GM19324 (cell line): Measurements from ENCODE around the gene DDN.

ENCODE experiments used
- ATAC-seq: cut with Tn5 transposase; IDR thresholded peaks from one replicate; pipeline ENCODE4 v1.9.1; 2021; ENCODE audit warnings: mild to moderate bottlenecking, moderate library complexity; ENCODE audit not compliant: unreplicated experiment, low FRiP score

DDN gene

DNA sequence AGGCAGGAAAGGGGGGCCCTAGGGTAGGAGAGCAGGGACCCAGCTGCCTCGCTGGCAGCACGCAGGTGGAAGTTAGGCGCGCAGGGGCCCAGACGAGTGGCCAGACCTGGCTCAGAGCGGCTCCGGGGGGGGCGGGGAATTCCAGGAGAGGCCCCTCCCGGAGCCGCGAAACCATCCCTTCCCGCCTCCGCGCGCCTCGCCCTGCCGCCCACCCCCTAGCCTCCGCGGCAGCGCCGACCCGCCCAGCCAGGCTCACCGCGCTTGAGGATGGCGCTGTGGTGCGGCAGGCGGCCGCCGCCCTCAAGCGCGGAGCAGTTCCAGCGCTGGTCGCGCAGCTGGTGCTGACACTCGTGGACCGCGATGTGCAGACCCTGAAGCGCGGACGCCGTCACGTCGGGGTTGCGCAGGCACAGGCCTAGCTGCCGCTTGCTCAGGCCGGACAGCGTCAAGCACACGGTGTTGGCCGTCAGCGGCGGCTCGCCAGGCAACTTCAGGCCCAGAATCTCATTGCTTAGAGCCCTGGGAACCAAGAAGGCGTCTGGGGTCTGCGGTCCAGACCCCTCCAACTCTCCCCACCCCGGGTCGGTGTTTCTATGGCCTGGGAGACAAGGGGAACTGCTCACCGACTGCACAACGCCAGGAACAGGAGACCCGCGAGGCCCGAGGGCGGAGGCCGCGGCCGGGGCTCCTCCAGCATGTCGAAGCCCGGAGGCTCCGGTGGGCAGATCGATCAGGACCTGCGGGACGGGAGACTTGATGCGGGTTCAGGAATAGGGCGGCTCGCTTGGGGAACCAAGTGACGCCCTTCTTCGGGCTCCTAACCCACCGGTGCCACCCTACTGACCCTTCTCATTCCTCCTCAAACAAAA is 29.1 kb downstream of the DDN start:
- ATAC-seq: no peak

GRCh38 chr12:48969160-48969771 is 29.9 kb downstream of the DDN start:
- no peak for ATAC-seq

DNA sequence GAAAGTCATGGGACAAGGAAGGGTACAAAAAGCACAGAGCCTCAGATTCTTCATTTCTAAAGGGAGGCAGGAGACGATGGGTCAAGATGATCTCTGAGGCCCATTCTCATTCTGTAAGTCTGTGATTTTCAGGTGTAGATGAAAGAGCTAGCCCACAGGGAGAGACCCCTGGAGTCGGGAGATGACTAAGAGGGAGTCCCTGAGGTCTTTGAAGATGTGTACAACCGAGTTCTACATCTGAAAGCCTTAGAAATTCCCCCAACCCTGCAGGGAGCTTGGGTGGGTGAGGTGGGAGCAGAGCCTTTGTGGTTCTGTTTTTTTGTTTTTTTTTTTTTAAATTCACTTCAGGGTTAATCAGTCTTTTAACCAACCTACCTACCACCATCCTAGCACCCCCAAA is 30.7 kb downstream of the DDN start:
- no peak for ATAC-seq

GRCh38 chr12:48967991-48968390 is 31.2 kb downstream of the DDN start:
- no peak for ATAC-seq

- ATAC-seq: no peak
Measured at GRCh38 chr12:48966177-48966895, 32.8 kb downstream of the DDN start.

GRCh38 chr12:48965298-48965838 is 33.8 kb downstream of the DDN start:
- ATAC-seq: no peak

DNA sequence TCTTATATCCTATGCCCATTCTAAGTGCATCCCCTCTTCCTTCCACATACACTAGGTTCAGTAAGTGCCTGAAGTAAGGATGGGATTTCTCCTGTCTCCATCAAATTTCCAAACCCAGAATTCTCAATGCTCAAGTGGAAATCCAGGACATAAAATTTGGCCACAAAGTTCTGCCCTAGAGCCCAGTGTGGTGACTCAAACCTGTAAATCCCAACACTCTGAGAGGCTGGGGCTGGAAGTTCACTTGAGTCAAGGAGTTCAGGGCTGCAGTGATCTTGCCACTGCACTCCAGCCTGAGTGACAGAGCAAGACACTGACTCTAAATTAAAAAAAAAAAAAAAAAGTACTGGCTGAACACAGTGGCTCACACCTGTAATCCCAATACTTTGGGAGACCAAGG is 37.4 kb downstream of the DDN start:
- ATAC-seq: no peak

- no peak for ATAC-seq
Measured at GRCh38 chr12:48961331-48961730, 37.8 kb downstream of the DDN start.

DNA sequence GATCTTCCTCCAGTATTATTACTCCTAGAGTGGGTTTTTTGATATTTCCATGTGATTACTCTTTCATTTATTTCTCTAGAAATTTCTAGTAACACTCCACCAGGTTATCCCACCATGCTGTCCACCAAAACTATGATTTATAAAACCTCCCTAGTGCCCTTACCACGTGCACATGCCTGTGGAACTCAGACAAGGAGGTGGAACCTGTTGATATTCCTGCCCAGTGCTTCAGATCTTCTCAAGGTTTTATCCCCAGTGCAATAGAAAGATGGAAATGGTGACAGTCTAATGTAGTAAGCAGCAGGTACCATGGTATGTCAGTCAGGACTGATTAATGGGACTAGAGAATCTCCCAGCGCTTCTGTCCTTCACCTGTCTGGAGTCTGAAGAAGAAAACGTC is 38.3 kb downstream of the DDN start:
- no peak for ATAC-seq

DNA sequence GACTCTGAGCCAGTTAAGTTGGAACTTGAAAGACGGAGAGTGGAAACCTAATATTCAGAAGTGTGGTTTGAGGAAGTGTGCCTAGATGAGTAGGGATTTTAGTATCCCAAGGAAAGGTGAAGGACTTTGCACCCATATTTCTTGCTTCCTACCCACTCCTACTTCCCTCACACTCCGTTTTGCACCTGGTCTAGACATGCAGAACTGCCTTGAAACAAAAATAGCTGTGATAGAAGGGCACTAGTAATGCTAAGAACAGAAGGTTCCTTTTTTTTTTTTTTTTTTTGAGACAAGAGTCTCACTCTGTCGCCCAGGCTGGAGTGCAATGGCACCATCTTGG is 41.2 kb downstream of the DDN start:
- no peak for ATAC-seq

GRCh38 chr12:48957141-48958048 is 41.8 kb downstream of the DDN start, which contains the start of gene ARF3:
Gene ARF3, minus strand, starts transcription at chr12:48957487. Its CDS starts 16,392 bp downstream, at chr12:48941095.
- ATAC-seq: peak; percentile 89

DNA sequence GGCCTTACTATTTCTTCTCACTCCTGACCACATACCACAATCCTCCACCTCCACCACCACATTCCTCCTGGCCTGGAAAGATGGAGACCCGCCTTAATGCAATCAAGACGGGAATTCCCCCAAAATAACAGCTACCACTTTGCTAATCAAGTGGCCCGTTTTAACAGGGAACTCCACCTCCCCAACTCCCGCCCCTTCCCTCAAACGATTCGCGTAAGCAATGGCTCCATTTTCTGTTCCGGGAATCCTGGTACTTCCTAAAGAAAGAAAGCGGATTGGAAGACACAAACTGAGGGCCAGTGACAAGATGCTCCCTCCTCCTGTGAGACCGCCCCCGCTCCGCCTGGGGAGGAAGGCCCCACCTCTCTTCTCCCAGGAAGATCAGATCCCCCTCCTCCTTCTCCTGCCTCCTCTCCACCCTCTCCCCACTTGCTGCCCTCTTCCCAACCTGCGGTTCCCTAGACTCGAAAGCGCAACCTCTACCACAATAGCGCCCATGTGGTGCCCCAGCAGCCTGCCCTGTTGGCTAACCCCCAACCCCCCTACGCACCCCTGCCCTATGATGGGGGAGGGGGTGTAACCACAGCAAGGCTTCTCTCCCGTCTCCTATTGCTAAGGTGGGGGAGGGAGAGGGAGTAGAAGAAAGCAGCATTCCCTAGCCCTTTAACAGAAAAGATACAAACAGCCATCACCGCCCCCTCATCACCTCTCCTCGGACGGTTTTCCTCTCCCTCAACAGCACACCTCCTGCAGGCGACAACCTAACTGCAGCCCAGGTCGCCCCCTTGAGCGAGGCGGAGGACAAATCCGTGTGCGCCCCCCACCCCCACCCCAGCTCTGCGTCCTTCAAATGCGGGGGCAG is 42.7 kb downstream of the DDN start:
- ATAC-seq: no peak

GRCh38 chr12:48954841-48955501 is 44.2 kb downstream of the DDN start:
- ATAC-seq: no peak

- ATAC-seq: no peak
Measured at GRCh38 chr12:48954061-48954460, 45.1 kb downstream of the DDN start.

- ATAC-seq: no peak
Measured at GRCh38 chr12:48952691-48953090, 46.5 kb downstream of the DDN start.

DNA sequence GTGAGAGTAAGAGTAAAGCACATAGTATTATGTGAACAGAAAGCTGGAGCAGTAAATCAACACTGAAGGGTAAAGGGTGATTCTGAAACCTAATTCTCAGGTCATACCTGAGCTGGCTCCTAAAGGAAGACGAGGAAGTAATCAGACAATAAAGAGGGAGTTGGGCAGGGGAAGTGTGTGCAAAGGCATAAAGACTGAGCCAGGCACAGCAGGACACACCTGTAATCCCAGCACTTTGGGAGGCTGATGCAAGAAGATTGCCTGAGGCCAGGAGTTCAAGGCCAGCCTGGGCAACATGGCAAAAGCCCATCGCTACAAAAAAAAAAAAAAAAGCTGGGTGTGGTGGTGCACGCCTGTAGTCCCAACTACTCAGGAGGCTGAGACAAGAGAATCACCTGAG is 51.4 kb downstream of the DDN start:
- ATAC-seq: no peak

- no peak for ATAC-seq
Measured at GRCh38 chr12:48946943-48947342, 52.2 kb downstream of the DDN start.

DNA sequence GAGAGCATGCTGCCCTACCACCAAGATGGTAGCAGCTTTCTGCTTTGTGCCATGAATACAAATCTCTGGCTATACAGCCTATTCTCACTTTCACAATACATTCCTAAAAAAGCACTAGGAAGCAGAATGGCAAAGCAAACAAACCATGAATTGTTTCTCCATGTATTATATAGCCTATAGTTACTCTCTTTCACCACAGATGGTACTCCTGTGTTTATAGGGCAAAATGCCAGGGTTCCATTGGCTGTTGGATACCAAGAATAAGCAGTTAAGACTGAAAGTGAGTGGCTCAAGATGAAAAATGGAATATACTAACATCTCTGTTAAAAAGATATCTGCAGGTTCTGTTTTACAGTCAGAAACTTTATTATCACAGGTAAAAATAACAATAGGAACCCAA is 53.0 kb downstream of the DDN start:
- no peak for ATAC-seq
